Activated CD4-positive, alpha-beta memory T cell treated with anti-CD3 and anti-CD28 coated beads for 36 hours (primary cell): Measurements from ENCODE around the gene BABAM2. TPM values are rescaled to one million over a fixed set of nuclear protein-coding genes. Genes with fewer than 3 reads are reported as not detected.

Source experiments
- CTCF ChIA-PET: fragments of 350-600 bp; sonication (Branson Sonifier 250); formaldehyde crosslinking; loops from one replicate; lab custom pipeline; 2021; ENCODE audit warnings: antibody characterized with exemption, inconsistent platforms; lab: Charles Lee
- POLR2A ChIA-PET: fragments of 350-600 bp; sonication (Branson Sonifier 250); formaldehyde crosslinking; loops from one replicate; lab custom pipeline; 2021; ENCODE audit warnings: antibody characterized with exemption; lab: Charles Lee
- DNase-seq: peaks from one replicate; pipeline ENCODE4 v3.0.0-alpha.2; 2020
- H3K27ac Mint-ChIP-seq: one replicate; pipeline ENCODE4 v1.8.0; 2021; ENCODE audit warnings: mixed read lengths
- H3K27me3 Mint-ChIP-seq: one replicate; pipeline ENCODE4 v1.8.0; 2021; ENCODE audit warnings: mixed read lengths
- H3K36me3 Mint-ChIP-seq: one replicate; pipeline ENCODE4 v1.8.0; 2021; ENCODE audit warnings: mixed read lengths
- H3K4me1 Mint-ChIP-seq: one replicate; pipeline ENCODE4 v1.8.0; 2021; ENCODE audit warnings: low read depth, mixed read lengths
- H3K4me3 Mint-ChIP-seq: one replicate; pipeline ENCODE4 v1.8.0; 2021; ENCODE audit warnings: mild to moderate bottlenecking, mixed read lengths
- H3K9me3 Mint-ChIP-seq: one replicate; pipeline ENCODE4 v1.8.0; 2021; ENCODE audit warnings: mixed read lengths
- intact Hi-C: fragments of 100-400 bp; cut with micrococcal nuclease; formaldehyde crosslinking; loops from one replicate; pipeline ENCODE4 v1.15.1; 2023
- total RNA-seq, 2 experiments: library from RNA; stranded (reverse); gene quantifications; one replicate each; pipeline ENCODE4 v1.2.3, GENCODE V29; 2021

Gene BABAM2
- total RNA-seq, 2 experiments from 2014 or later = 72.3 to 76.6 TPM

DNA sequence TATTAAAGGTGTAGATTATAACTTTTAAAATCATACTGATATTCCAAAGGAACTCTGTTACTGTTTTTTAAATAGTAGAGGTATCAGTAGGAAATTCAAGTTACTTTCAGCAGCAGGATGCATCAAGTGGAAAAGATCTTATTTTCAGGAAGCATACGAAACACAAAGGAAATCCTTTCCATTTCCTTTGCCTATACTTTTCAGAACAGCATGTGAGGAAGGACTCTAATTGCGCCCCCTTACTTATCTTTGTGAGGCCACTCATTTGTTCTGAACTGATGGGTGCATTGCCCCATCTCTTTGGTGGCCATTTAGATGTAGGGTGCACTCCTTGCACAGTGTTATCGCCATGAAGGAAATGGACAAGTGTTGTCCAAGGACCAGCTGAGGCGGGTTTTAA is 145.3 kb downstream of the BABAM2 start:
- Mint-ChIP-seq H3K27me3 (no peaks in the 10 kb centered on the region), H3K9me3 (no peaks in the 10 kb centered on the region), H3K4me1 (peaks cover 31% of the 10 kb centered on the region), H3K4me3 (no peak overlapping the region), H3K36me3 (peaks cover 10% of the 10 kb centered on the region), H3K27ac (no peak overlapping the region)
- no peak for DNase-seq
- intact Hi-C loops = no loop called here
- POLR2A ChIA-PET = no interaction called here
- CTCF ChIA-PET = no interaction called here

GRCh38 chr2:28036307-28036706 is 145.8 kb downstream of the BABAM2 start:
- ChIA-PET CTCF (no interaction called here), POLR2A (no interaction called here)
- DNase-seq = no peak
- Mint-ChIP-seq H3K9me3 (no peaks in the 10 kb centered on the region), H3K4me3 (no peak overlapping the region), H3K27me3 (no peaks in the 10 kb centered on the region), H3K27ac (no peak overlapping the region), H3K4me1 (peaks cover 33% of the 10 kb centered on the region), H3K36me3 (peaks cover 10% of the 10 kb centered on the region)
- intact Hi-C loops = no loop called here

DNA sequence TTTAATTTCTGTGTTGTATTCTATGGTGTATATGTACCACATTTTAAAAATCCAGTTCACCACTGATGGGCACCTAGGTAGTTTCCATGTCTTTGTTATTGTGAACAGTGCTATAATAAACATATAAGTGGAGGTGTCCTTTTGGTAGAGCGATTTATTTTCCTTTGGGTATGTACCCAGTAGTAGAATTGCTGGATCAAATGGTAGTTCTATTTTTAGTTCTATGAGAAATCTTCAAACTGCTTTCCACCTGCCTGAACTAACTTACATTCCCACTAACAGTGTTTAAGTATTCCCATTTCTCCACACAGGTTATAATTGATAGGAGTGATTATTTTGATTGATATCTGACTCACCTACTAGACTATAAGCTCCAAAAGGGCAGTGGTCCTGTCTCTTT is 148.2 kb downstream of the BABAM2 start:
- Mint-ChIP-seq H3K9me3 (no peaks in the 10 kb centered on the region), H3K27ac (no peak overlapping the region), H3K4me3 (no peak overlapping the region), H3K36me3 (peaks cover 10% of the 10 kb centered on the region), H3K4me1 (peaks cover 20% of the 10 kb centered on the region), H3K27me3 (no peaks in the 10 kb centered on the region)
- no peak for DNase-seq
- CTCF ChIA-PET = no interaction called here
- POLR2A ChIA-PET = no interaction called here
- intact Hi-C loops = no loop called here

- H3K4me3 Mint-ChIP-seq = no peak overlapping the region
- CTCF ChIA-PET = no interaction called here
- H3K4me1 Mint-ChIP-seq = peaks cover 7% of the 10 kb centered on the region
- H3K36me3 Mint-ChIP-seq = peaks cover 4% of the 10 kb centered on the region
- no peaks in the 10 kb centered on the region for H3K27me3 Mint-ChIP-seq
- no peaks in the 10 kb centered on the region for H3K9me3 Mint-ChIP-seq
- no peak for DNase-seq
- intact Hi-C loops = no loop called here
- POLR2A ChIA-PET = no interaction called here
- no peak overlapping the region for H3K27ac Mint-ChIP-seq
These were observed 155.3 kb downstream of the BABAM2 start for GRCh38 chr2:28045676-28046351.

DNA sequence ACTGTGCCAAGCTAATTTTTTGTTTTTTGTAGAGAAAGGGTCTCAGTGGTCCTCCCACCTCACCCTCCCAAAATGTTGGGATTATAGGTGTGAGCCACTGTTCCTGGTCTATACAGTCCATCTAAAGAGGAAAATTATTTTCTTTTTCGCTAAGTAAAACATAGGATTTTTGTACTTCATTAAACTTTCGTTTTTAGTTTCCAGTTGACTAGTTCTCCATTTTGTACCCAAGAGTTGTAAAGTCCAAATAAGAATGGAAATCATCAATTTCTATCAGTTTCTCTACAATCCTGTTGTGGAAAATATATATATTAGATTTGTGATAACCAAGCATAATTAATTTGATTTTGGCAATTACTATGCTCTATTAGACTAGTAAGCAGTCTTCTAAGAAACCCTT is 156.4 kb downstream of the BABAM2 start:
- Mint-ChIP-seq H3K4me1 (peaks cover 7% of the 10 kb centered on the region), H3K9me3 (no peaks in the 10 kb centered on the region), H3K27ac (no peak overlapping the region), H3K36me3 (peaks cover 10% of the 10 kb centered on the region), H3K4me3 (no peak overlapping the region), H3K27me3 (no peaks in the 10 kb centered on the region)
- CTCF ChIA-PET = no interaction called here
- POLR2A ChIA-PET = no interaction called here
- intact Hi-C loops = no loop called here
- no peak for DNase-seq

DNA sequence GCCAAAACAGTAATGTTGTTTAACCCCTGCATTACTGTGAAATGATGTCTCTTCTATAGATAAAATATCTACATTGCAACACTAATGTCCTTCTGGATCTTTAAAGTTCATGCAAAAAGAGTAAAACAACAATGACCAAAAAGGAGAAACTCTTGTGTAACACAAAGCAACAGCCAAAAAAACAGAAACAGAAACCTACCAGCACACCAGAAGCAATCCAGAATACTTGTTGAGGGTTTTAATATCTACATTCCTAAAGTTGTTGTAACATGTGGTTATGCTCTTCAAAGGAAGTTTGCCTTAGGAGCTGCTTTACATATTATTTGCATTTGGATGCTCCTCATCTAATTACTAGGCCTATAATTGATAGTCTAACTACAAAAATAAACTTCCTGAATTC is 157.2 kb downstream of the BABAM2 start:
- DNase-seq = no peak
- intact Hi-C loops = no loop called here
- H3K4me3 Mint-ChIP-seq = no peak overlapping the region
- peaks cover 11% of the 10 kb centered on the region for H3K36me3 Mint-ChIP-seq
- no peaks in the 10 kb centered on the region for H3K9me3 Mint-ChIP-seq
- ChIA-PET POLR2A (no interaction called here), CTCF (no interaction called here)
- peaks cover 10% of the 10 kb centered on the region for H3K4me1 Mint-ChIP-seq
- H3K27me3 Mint-ChIP-seq = no peaks in the 10 kb centered on the region
- H3K27ac Mint-ChIP-seq = no peak overlapping the region

DNA sequence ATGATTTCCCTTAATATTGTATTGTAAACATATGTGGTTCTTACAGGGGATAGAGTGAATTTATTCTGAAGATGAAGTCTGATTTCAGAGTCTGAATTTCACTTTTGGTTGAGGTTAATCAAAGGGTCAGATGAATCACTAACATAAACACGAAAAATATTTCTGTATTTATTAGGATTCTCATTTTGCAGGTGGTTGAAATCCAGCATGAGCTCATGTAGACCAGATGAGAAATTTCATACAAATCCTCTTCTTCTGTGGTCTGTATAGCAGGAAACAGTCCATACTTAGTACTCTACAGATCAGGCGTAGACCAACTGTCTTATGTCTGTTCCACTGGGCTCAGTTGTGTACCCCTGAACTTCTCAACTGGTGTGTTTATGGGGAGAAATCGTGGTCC is 157.8 kb downstream of the BABAM2 start:
- Mint-ChIP-seq H3K36me3 (peaks cover 11% of the 10 kb centered on the region), H3K9me3 (no peaks in the 10 kb centered on the region), H3K4me3 (no peak overlapping the region), H3K27me3 (no peaks in the 10 kb centered on the region), H3K4me1 (peaks cover 11% of the 10 kb centered on the region), H3K27ac (no peak overlapping the region)
- intact Hi-C loops = no loop called here
- DNase-seq = no peak
- ChIA-PET POLR2A (no interaction called here), CTCF (no interaction called here)

- intact Hi-C loops = no loop called here
- H3K4me3 Mint-ChIP-seq = no peak overlapping the region
- peaks cover 11% of the 10 kb centered on the region for H3K36me3 Mint-ChIP-seq
- no peak overlapping the region for H3K27ac Mint-ChIP-seq
- no peaks in the 10 kb centered on the region for H3K27me3 Mint-ChIP-seq
- peaks cover 14% of the 10 kb centered on the region for H3K4me1 Mint-ChIP-seq
- H3K9me3 Mint-ChIP-seq = no peaks in the 10 kb centered on the region
- CTCF ChIA-PET = interaction anchor here (0.6 kb wide), 1 partner anchor 218 kb away, joined by 3 read pairs; no protein-coding TSS in a partner anchor
- no peak for DNase-seq
- POLR2A ChIA-PET = no interaction called here
These were observed 158.9 kb downstream of the BABAM2 start for GRCh38 chr2:28049416-28049815.

DNA sequence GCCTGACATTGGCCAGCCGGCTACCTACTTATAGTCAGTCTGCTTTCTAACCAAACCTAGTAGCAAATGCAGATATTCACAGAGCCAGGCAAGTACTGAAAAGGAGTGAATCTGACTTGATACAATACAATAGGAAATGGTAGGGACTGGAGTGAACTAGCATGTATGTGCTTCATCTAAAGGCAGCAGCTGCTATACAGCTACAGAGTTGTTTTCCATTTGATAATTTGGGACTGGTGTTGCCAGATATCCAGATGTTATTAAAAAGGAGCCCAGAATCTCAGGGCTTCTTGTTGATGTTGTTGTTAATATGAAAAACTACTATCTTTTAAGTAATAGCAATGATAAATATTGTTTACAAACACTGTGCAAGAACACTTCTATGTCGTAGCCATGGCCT is 159.4 kb downstream of the BABAM2 start:
- H3K9me3 Mint-ChIP-seq = no peaks in the 10 kb centered on the region
- no peak for DNase-seq
- ChIA-PET CTCF (interaction anchor here (0.6 kb wide), 1 partner anchor 218 kb away, joined by 3 read pairs; no protein-coding TSS in a partner anchor), POLR2A (no interaction called here)
- H3K4me3 Mint-ChIP-seq = no peak overlapping the region
- peaks cover 11% of the 10 kb centered on the region for H3K36me3 Mint-ChIP-seq
- no peak overlapping the region for H3K27ac Mint-ChIP-seq
- intact Hi-C loops = no loop called here
- no peaks in the 10 kb centered on the region for H3K27me3 Mint-ChIP-seq
- peaks cover 18% of the 10 kb centered on the region for H3K4me1 Mint-ChIP-seq

DNA sequence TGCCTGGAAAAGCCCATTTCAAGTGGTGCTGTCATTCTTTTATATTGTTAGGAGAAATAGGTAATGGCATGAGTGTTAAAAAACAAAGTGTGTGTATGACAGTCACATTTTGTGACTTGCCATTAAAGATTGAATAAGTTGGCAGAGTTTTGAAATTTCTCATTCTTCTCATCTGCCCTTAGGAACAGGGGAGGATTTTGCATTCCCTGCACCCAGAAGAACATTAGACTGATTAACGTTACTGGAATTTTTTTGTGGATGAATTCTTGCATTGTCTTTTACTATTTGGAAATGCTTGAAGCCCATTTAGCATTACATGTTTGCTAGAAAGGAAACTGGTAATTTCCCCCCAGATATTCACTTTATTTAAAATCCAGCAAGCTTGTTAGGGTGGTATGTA is 162.2 kb downstream of the BABAM2 start:
- peaks cover 14% of the 10 kb centered on the region for H3K36me3 Mint-ChIP-seq
- intact Hi-C loops = no loop called here
- peaks cover 27% of the 10 kb centered on the region for H3K4me1 Mint-ChIP-seq
- no peak overlapping the region for H3K4me3 Mint-ChIP-seq
- no peak overlapping the region for H3K27ac Mint-ChIP-seq
- POLR2A ChIA-PET = no interaction called here
- CTCF ChIA-PET = no interaction called here
- peaks cover 5% of the 10 kb centered on the region for H3K9me3 Mint-ChIP-seq
- no peaks in the 10 kb centered on the region for H3K27me3 Mint-ChIP-seq
- DNase-seq = no peak

DNA sequence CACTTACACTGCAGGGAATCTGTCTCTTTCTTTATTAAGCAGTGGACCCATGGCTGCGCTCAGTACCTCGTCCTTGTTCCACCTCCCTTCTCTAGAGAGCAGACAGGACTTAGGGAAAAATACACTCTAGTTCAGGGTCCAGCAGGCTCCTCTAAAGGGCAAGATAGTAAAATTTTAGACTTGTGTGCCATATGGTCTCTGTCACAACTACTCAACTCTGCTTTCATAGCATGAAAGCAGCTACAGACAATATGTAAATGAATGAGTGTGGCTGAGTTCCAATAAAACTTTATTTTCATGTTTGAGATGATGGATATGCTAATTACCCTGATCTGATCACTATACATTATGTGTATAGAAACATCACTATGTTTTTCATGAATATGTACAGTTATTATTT is 163.1 kb downstream of the BABAM2 start:
- Mint-ChIP-seq H3K4me1 (peaks cover 27% of the 10 kb centered on the region), H3K4me3 (no peak overlapping the region), H3K9me3 (peaks cover 5% of the 10 kb centered on the region), H3K27ac (no peak overlapping the region), H3K36me3 (peaks cover 15% of the 10 kb centered on the region), H3K27me3 (no peaks in the 10 kb centered on the region)
- POLR2A ChIA-PET = no interaction called here
- intact Hi-C loops = no loop called here
- CTCF ChIA-PET = no interaction called here
- no peak for DNase-seq

- Mint-ChIP-seq H3K36me3 (peaks cover 18% of the 10 kb centered on the region), H3K4me3 (no peak overlapping the region), H3K9me3 (peaks cover 5% of the 10 kb centered on the region), H3K27ac (peak overlapping the region; percentile 79), H3K4me1 (peaks cover 27% of the 10 kb centered on the region), H3K27me3 (no peaks in the 10 kb centered on the region)
- DNase-seq = no peak
- intact Hi-C loops = loop anchor here (5.0 kb wide), 2 partner anchors 78 to 163 kb away; partner anchors contain the start of genes BABAM2 and RBKS
- POLR2A ChIA-PET = interaction anchor here (1.0 kb wide), 1 partner anchor 90 kb away, joined by 3 read pairs; no protein-coding TSS in a partner anchor
- CTCF ChIA-PET = interaction anchor here (0.5 to 0.6 kb wide), 2 partner anchors 10 to 265 kb away, joined by 3 read pairs; no protein-coding TSS in a partner anchor
These were observed 164.4 kb downstream of the BABAM2 start for GRCh38 chr2:28054916-28055315.
